Adrenal gland (tissue), 12 donors: ENCODE data around the gene PCSK1. TPM values are rescaled to one million over a fixed set of nuclear protein-coding genes. Genes with fewer than 3 reads are reported as not detected.

ENCODE experiments used
- DNase-seq, 7 donors: peaks; one replicate each; pipeline ENCODE4 v3.0.0-alpha.2; 2019 to 2020
- H3K27ac ChIP-seq, 5 donors: fragments of 200-600 bp; sonication (generic) in 4 of 5; 1 replicate in 3 of 5; 2 replicates in 2 of 5; pipeline versions ENCODE4 v1.5.1 to v1.8.0; 2016 to 2020; ENCODE audit warnings: mild to moderate bottlenecking in 1 of 5
- H3K27me3 ChIP-seq: fragments of 200-600 bp; 2 replicates; pipeline ENCODE4 v1.8.0; 2021
- H3K36me3 ChIP-seq, 2 donors: fragments of 200-600 bp; replicated peaks in 1 of 2; 1 replicate in 1 of 2; 2 replicates in 1 of 2; pipeline versions ENCODE4 v1.5.1 to v1.8.0; 2018 to 2022
- H3K4me1 ChIP-seq, 2 donors: fragments of 200-600 bp; replicated peaks in 1 of 2; 1 replicate in 1 of 2; 2 replicates in 1 of 2; pipeline versions ENCODE4 v1.5.1 to v1.8.0; 2018 to 2021
- H3K4me3 ChIP-seq, 4 donors: fragments of 200-600 bp; sonication (generic) in 3 of 4; one replicate each; pipeline ENCODE4 v1.5.1; 2016 to 2018
- H3K9me3 ChIP-seq, 3 donors: fragments of 200-600 bp; sonication (generic) in 1 of 3; replicated peaks in 1 of 3; 1 replicate in 2 of 3; 2 replicates in 1 of 3; pipeline versions ENCODE4 v1.5.1 to v1.8.0; 2016 to 2021
- CTCF ChIP-seq, 6 experiments: fragments of 450-650 bp in 4 of 6; fragments of 200-600 bp in 2 of 6; sonication (generic) in 1 of 6; IDR thresholded peaks; 1 replicate in 5 of 6; 2 replicates in 1 of 6; pipeline versions ENCODE4 v1.5.1 to v1.8.0; 2016 to 2021; ENCODE audit warnings: antibody characterized with exemption in 6 of 6, mild to moderate bottlenecking in 2 of 6, moderate library complexity in 1 of 6
- POLR2A ChIP-seq, 2 donors: fragments of 450-650 bp; IDR thresholded peaks; one replicate each; pipeline ENCODE4 v1.6.1; 2017; ENCODE audit warnings: antibody characterized with exemption in 2 of 2, mild to moderate bottlenecking in 2 of 2, moderate library complexity in 1 of 2
- WGBS, 4 donors: extraction: QIAGEN DNeasy Blood & Tissue Kit in 2 of 4; methylation state at CpG; one replicate each; pipeline versions ENCODE4 v1.1.5 to v1.1.7; 2013 to 2017; 5-methylcytosine and 5-hydroxymethylcytosine counted together
- intact Hi-C, 2 donors: fragments of 100-400 bp; cut with DNase I; formaldehyde crosslinking; loops; one replicate each; pipeline versions ENCODE4 v1.14.1 to v1.15.0; 2022 to 2023
- polyA plus RNA-seq, 3 donors: library from polyadenylated mRNA; stranded (reverse); fragments of 200-250 nt in 2 of 3; fragments of 350-450 nt in 1 of 3; fragmentation: Illumina TruSeq in 1 of 3; extraction: RNeasy Lipid Tissue Mini Kit (QIAGEN cat#74804) in 1 of 3; gene quantifications; one replicate each; pipeline ENCODE4 v1.2.3, GENCODE V29; 2013 to 2014
- total RNA-seq, 9 donors: library from RNA; depleted of rRNA in 4 of 9; stranded (reverse); fragments of >200 nt in 4 of 9; fragments of 120-200 nt in 1 of 9; fragmentation: NEBNext Ultra II Directional in 1 of 9; extraction: Animal tissue kit (Norgen Biotek cat#: 25700) in 1 of 9; gene quantifications; one replicate each; pipeline versions ENCODE4 v1.1.0 to v1.2.4, GENCODE V29; 2013 to 2023
- donor health status: healthy with polysubstance abuse.
- donor health status: Bipolar disorder and iron deficiency.
- donor health status: DM: yes; HTN: yes; CAD: no.
- donor health status: DM: no; HTN: no; CAD: no.
- donor health status: DM: no; HTN: no; CAD: no.
- donor health status: DM: yes; HTN: yes; CAD: no.

Gene PCSK1
- total and polyA plus RNA-seq, 12 donors, result 0.39 to 8.4 (median 1.5) TPM

DNA sequence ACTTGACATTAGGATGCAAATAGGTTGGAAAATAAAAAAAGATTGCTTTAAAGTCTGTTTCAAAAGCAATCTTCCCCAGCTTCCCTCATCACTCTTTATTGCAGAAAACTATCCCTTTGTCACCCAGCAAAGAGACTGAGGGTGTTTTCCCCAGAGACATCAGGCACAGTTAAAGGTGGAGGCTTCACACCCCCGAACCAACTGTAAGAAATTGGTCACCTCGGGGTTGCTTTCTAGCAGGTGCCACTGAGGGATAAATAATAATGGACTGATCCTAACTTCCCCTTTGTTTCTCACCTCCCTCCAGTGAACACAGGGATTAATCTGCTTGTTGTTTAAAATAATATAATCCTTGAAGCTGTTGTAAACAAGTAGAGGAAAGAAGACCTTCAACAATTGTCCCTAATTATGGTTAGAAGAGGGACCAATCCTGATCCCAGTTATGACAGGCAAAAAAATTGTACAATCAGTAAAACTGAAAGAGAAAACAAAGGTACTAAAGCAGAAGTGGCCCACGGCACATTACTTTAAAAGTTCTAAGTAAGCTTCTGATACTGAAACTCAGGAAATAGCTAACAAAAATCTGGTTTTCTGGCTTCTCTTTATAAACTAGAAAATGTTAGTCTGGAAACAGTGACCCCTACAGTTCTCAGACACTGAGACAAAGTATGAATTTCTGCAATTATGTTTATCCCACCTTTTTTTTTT is 6.6 kb upstream of the PCSK1 start:
- intact Hi-C loops, result no loop called here
- H3K27me3 ChIP-seq, result peaks cover 8% of the 10 kb centered on the region
- H3K9me3 ChIP-seq, result no peaks in the 10 kb centered on the region
- no peak overlapping the region for H3K4me3 ChIP-seq
- no peak overlapping the region for H3K27ac ChIP-seq
- TF ChIP-seq CTCF (IDR thresholded peaks at IDR 0.05) (peak in 1 of 6 experiments; percentile 7), POLR2A (IDR thresholded peaks at IDR 0.05) (no peak)
- H3K4me1 ChIP-seq, result peaks cover 0 to 1% of the 10 kb centered on the region in 2 donors
- WGBS, 4 donors, result 22 to 42% (median 24%) methylated on average over 3 of the region's 3 CpGs
- DNase-seq, result no peak
- no peaks in the 10 kb centered on the region for H3K36me3 ChIP-seq

- H3K9me3 ChIP-seq, result no peaks in the 10 kb centered on the region
- 1 to 5% (median 2%) methylated on average over 6 to 11 of the region's 11 CpGs for WGBS, 4 donors
- TF ChIP-seq CTCF (IDR thresholded peaks at IDR 0.05) (peak in 1 of 6 experiments; percentile 12), POLR2A (IDR thresholded peaks at IDR 0.05) (no peak)
- H3K4me3 ChIP-seq, result no peak overlapping the region
- H3K4me1 ChIP-seq, result peaks cover 0 to 6% of the 10 kb centered on the region in 2 donors
- no peaks in the 10 kb centered on the region for H3K36me3 ChIP-seq
- H3K27me3 ChIP-seq, result peaks cover 44% of the 10 kb centered on the region
- peak; percentile 65 to 80 (median 75) for DNase-seq
- H3K27ac ChIP-seq, result no peak overlapping the region
- intact Hi-C loops, result no loop called here
Measured at GRCh38 chr5:96434201-96434645, 1.2 kb upstream of the PCSK1 start.

GRCh38 chr5:96432216-96433065 is 607 bp downstream of the PCSK1 start:
- H3K4me1 ChIP-seq, result peaks cover 0 to 6% of the 10 kb centered on the region in 2 donors
- DNase-seq, result peak in 2 of 7 donors; percentile 31 to 57
- H3K36me3 ChIP-seq, result no peaks in the 10 kb centered on the region
- H3K27me3 ChIP-seq, result peaks cover 36% of the 10 kb centered on the region
- H3K4me3 ChIP-seq, result peak overlapping the region in 1 of 4 donors; percentile 10
- no peaks in the 10 kb centered on the region for H3K9me3 ChIP-seq
- no peak for TF ChIP-seq CTCF (IDR thresholded peaks at IDR 0.05)
- no peak for TF ChIP-seq POLR2A (IDR thresholded peaks at IDR 0.05)
- intact Hi-C loops, result no loop called here
- 1 to 6% (median 4%) methylated on average over 24 to 41 of the region's 41 CpGs for WGBS, 4 donors
- H3K27ac ChIP-seq, result no peak overlapping the region
